HUES64 (cell line): ENCODE measurements around the gene USP15.

ENCODE experiments used
- H3K27ac ChIP-seq: 2 replicates; pipeline ENCODE4 v1.7.0; 2013; ENCODE audit warnings: low read depth, low read length, inconsistent platforms
- H3K27me3 ChIP-seq: 2 replicates; pipeline ENCODE4 v1.6.1; 2013; ENCODE audit warnings: mild to moderate bottlenecking, low read length; ENCODE audit not compliant: insufficient read depth
- H3K36me3 ChIP-seq: 2 replicates; pipeline ENCODE4 v1.6.1; 2013; ENCODE audit warnings: mild to moderate bottlenecking, low read length; ENCODE audit not compliant: insufficient read depth
- H3K4me1 ChIP-seq: 2 replicates; pipeline ENCODE4 v1.6.1; 2013; ENCODE audit warnings: mild to moderate bottlenecking, low read length, moderate library complexity; ENCODE audit not compliant: insufficient read depth
- H3K4me3 ChIP-seq: 2 replicates; pipeline ENCODE4 v1.5.1; 2013; ENCODE audit warnings: mild to moderate bottlenecking, low read length, moderate library complexity
- H3K9ac ChIP-seq: 2 replicates; pipeline ENCODE4 v1.6.1; 2013; ENCODE audit warnings: mild to moderate bottlenecking, low read depth, low read length
- H3K9me3 ChIP-seq: 2 replicates; pipeline ENCODE4 v1.6.1; 2013; ENCODE audit warnings: low read depth, low read length; ENCODE audit not compliant: insufficient read depth
- WGBS: fragments of 150-250, 120-280 bp; methylation state at CpG from one replicate; pipeline ENCODE4 v1.1.7; 2013; ENCODE audit warnings: missing lambda C conversion rate; 5-methylcytosine and 5-hydroxymethylcytosine counted together

The USP15 gene

GRCh38 chr12:62233805-62234204 is 26.4 kb upstream of the USP15 start:
- 89% methylated on average over 2 of the region's 2 CpGs for WGBS
- Histone ChIP-seq H3K9ac (no peak overlapping the region), H3K36me3 (no peaks in the 10 kb centered on the region), H3K9me3 (no peaks in the 10 kb centered on the region), H3K27me3 (no peaks in the 10 kb centered on the region), H3K27ac (no peak overlapping the region), H3K4me3 (no peak overlapping the region), H3K4me1 (no peaks in the 10 kb centered on the region)

- Histone ChIP-seq H3K27me3 (no peaks in the 10 kb centered on the region), H3K9ac (no peak overlapping the region), H3K4me1 (peaks cover 16% of the 10 kb centered on the region), H3K9me3 (no peaks in the 10 kb centered on the region), H3K36me3 (no peaks in the 10 kb centered on the region), H3K4me3 (no peak overlapping the region), H3K27ac (no peak overlapping the region)
- 100% methylated on average over 1 of the region's 2 CpGs for WGBS
Observed at GRCh38 chr12:62239571-62239970, 20.6 kb upstream of the USP15 start.

GRCh38 chr12:62247281-62248045 is 12.7 kb upstream of the USP15 start:
- H3K27ac ChIP-seq: no peak overlapping the region
- no peak overlapping the region for H3K4me3 ChIP-seq
- no peak overlapping the region for H3K9ac ChIP-seq
- WGBS: 95% methylated on average over 3 of the region's 3 CpGs
- peaks cover 14% of the 10 kb centered on the region; the same call in 1 of the 2 replicates for H3K4me1 ChIP-seq
- no peaks in the 10 kb centered on the region for H3K27me3 ChIP-seq
- H3K9me3 ChIP-seq: no peaks in the 10 kb centered on the region
- no peaks in the 10 kb centered on the region for H3K36me3 ChIP-seq

- Histone ChIP-seq H3K27me3 (no peaks in the 10 kb centered on the region), H3K9ac (no peak overlapping the region), H3K27ac (no peak overlapping the region), H3K9me3 (no peaks in the 10 kb centered on the region), H3K36me3 (no peaks in the 10 kb centered on the region), H3K4me3 (no peak overlapping the region), H3K4me1 (peaks cover 7% of the 10 kb centered on the region; the same call in 1 of the 2 replicates)
- WGBS: 83% methylated on average over 1 of the region's 1 CpG
Observed at GRCh38 chr12:62248873-62249272, 11.3 kb upstream of the USP15 start.

- Histone ChIP-seq H3K9me3 (no peaks in the 10 kb centered on the region), H3K4me3 (no peak overlapping the region)
- 72% methylated on average over 2 of the region's 2 CpGs for WGBS
Observed at GRCh38 chr12:62249419-62249818, 10.8 kb upstream of the USP15 start.

GRCh38 chr12:62250671-62251608 is 9.3 kb upstream of the USP15 start:
- Histone ChIP-seq H3K36me3 (no peaks in the 10 kb centered on the region), H3K27me3 (no peaks in the 10 kb centered on the region), H3K4me3 (no peak overlapping the region), H3K27ac (no peak overlapping the region), H3K4me1 (peaks cover 7% of the 10 kb centered on the region; the same call in 1 of the 2 replicates), H3K9ac (no peak overlapping the region), H3K9me3 (no peaks in the 10 kb centered on the region)
- WGBS: 89% methylated on average over 3 of the region's 3 CpGs

More at GRCh38 chr12:62249419-62249818, 10.8 kb upstream of the USP15 start:
- no peaks in the 10 kb centered on the region for H3K27me3 ChIP-seq
- no peak overlapping the region for H3K9ac ChIP-seq
- H3K4me1 ChIP-seq: peaks cover 7% of the 10 kb centered on the region; the same call in 1 of the 2 replicates
- H3K36me3 ChIP-seq: no peaks in the 10 kb centered on the region
- H3K27ac ChIP-seq: no peak overlapping the region

- H3K36me3 ChIP-seq: no peaks in the 10 kb centered on the region
- H3K9ac ChIP-seq: no peak overlapping the region
- no peak overlapping the region for H3K4me3 ChIP-seq
- no peak overlapping the region for H3K27ac ChIP-seq
- H3K9me3 ChIP-seq: no peaks in the 10 kb centered on the region
- no peaks in the 10 kb centered on the region for H3K27me3 ChIP-seq
- peaks cover 10% of the 10 kb centered on the region; the same call in 1 of the 2 replicates for H3K4me1 ChIP-seq
Observed at GRCh38 chr12:62251609-62251958, 8.6 kb upstream of the USP15 start.

GRCh38 chr12:62252576-62252975 is 7.6 kb upstream of the USP15 start:
- H3K27me3 ChIP-seq: no peaks in the 10 kb centered on the region
- peaks cover 20% of the 10 kb centered on the region; the same call in 1 of the 2 replicates for H3K4me1 ChIP-seq
- H3K36me3 ChIP-seq: no peaks in the 10 kb centered on the region
- H3K9me3 ChIP-seq: no peaks in the 10 kb centered on the region
- H3K27ac ChIP-seq: no peak overlapping the region
- no peak overlapping the region for H3K9ac ChIP-seq
- WGBS: 83% methylated on average over 3 of the region's 4 CpGs
- H3K4me3 ChIP-seq: no peak overlapping the region

- Histone ChIP-seq H3K27ac (no peak overlapping the region), H3K4me1 (peaks cover 13% of the 10 kb centered on the region; the same call in 1 of the 2 replicates), H3K36me3 (no peaks in the 10 kb centered on the region), H3K4me3 (no peak overlapping the region), H3K9me3 (no peaks in the 10 kb centered on the region), H3K9ac (no peak overlapping the region), H3K27me3 (no peaks in the 10 kb centered on the region)
- WGBS: no CpG with 5 or more reads among the region's 3 CpGs
Observed at GRCh38 chr12:62254967-62255366, 5.2 kb upstream of the USP15 start.

- H3K4me3 ChIP-seq: no peak overlapping the region
- H3K36me3 ChIP-seq: no peaks in the 10 kb centered on the region
- 82% methylated on average over 8 of the region's 8 CpGs for WGBS
- H3K4me1 ChIP-seq: peaks cover 17% of the 10 kb centered on the region; the same call in 1 of the 2 replicates
- H3K9me3 ChIP-seq: no peaks in the 10 kb centered on the region
- H3K27me3 ChIP-seq: no peaks in the 10 kb centered on the region
- H3K27ac ChIP-seq: no peak overlapping the region
- no peak overlapping the region for H3K9ac ChIP-seq
Observed at GRCh38 chr12:62256408-62257096, 3.7 kb upstream of the USP15 start.

GRCh38 chr12:62258231-62258630 is 2.0 kb upstream of the USP15 start:
- H3K4me3 ChIP-seq: no peak overlapping the region
- peaks cover 19% of the 10 kb centered on the region; the same call in 1 of the 2 replicates for H3K4me1 ChIP-seq
- H3K36me3 ChIP-seq: no peaks in the 10 kb centered on the region
- H3K9me3 ChIP-seq: no peaks in the 10 kb centered on the region
- H3K9ac ChIP-seq: no peak overlapping the region
- 95% methylated on average over 2 of the region's 3 CpGs for WGBS
- H3K27me3 ChIP-seq: no peaks in the 10 kb centered on the region
- H3K27ac ChIP-seq: no peak overlapping the region
